ENCODE results near the gene ATP2C2.

The ATP2C2 gene

GRCh38 chr16:84354306-84354705, 14.0 kb upstream of the ATP2C2 start:
- FAIRE-seq, result no peak
- no peak for DNase-seq (ENCODE audit: insufficient read length, low spot score)
- TF ChIP-seq TAF1 (IDR thresholded peaks at IDR 0.05; ENCODE audit: low read depth, low read length), result no peak
- no peak for TF ChIP-seq POLR2AphosphoS5 (IDR thresholded peaks at IDR 0.05; ENCODE audit: low read depth, low read length)
- no peak for TF ChIP-seq POLR2A (IDR thresholded peaks at IDR 0.05; ENCODE audit: low read depth, low read length)

GRCh38 chr16:84355149-84355548, 13.2 kb upstream of the ATP2C2 start:
- DNase-seq (ENCODE audit: insufficient read length, low spot score) (no peak), FAIRE-seq (no peak)
- TF ChIP-seq PAX5 (IDR thresholded peaks at IDR 0.05; ENCODE audit: insufficient read depth, low read length, severe bottlenecking), result no peak
- TF ChIP-seq POLR2A (IDR thresholded peaks at IDR 0.05; ENCODE audit: low read depth, low read length), result no peak
- TF ChIP-seq POU2F2 (IDR thresholded peaks at IDR 0.05; ENCODE audit: low read depth, low read length), result no peak
- TF ChIP-seq TAF1 (IDR thresholded peaks at IDR 0.05; ENCODE audit: low read depth, low read length), result no peak
- no peak for TF ChIP-seq POLR2AphosphoS5 (IDR thresholded peaks at IDR 0.05; ENCODE audit: low read depth, low read length)
- no peak for TF ChIP-seq SPI1 (IDR thresholded peaks at IDR 0.05; ENCODE audit: low read depth, low read length)

- DNase-seq (ENCODE audit: insufficient read length, low spot score) (no peak), FAIRE-seq (no peak)
- no peak for TF ChIP-seq POLR2AphosphoS5 (IDR thresholded peaks at IDR 0.05; ENCODE audit: low read depth, low read length)
These were observed 12.2 kb upstream of the ATP2C2 start for GRCh38 chr16:84356176-84356575.

DNA sequence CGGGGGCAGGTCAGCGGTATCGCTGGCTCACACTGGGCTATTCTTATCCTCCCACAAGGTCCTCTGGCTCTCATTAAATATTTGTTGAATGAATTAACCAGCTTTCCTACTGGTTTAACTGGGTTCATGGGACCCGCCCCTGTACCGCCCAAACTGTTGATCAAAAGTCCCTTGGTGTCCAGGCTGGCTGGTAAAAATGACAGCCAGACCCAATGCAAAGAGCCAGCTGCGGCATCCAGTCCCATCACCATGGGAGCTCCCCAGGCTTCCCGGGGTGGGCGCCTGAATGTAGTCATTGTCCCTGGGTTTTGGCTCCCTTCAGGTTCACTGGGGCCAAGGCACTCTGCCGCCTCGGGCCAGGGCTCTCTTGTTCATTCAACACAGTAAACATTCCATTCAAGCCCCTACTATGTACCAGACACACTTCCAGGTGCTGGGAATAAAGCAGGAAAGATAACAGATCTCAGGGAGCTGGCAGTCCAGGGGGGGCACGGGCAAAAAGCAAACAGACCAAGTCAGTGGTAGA, 11.7 kb upstream of the ATP2C2 start:
- no peak for TF ChIP-seq POLR2AphosphoS5 (IDR thresholded peaks at IDR 0.05; ENCODE audit: low read depth, low read length)
- TF ChIP-seq SPI1 (IDR thresholded peaks at IDR 0.05; ENCODE audit: low read depth, low read length), result no peak
- TF ChIP-seq POU2F2 (IDR thresholded peaks at IDR 0.05; ENCODE audit: low read depth, low read length), result no peak
- no peak for TF ChIP-seq PAX5 (IDR thresholded peaks at IDR 0.05; ENCODE audit: insufficient read depth, low read length, severe bottlenecking)
- TF ChIP-seq POLR2A (IDR thresholded peaks at IDR 0.05; ENCODE audit: low read depth, low read length), result no peak
- TF ChIP-seq TAF1 (IDR thresholded peaks at IDR 0.05; ENCODE audit: low read depth, low read length), result no peak
- DNase-seq (ENCODE audit: insufficient read length, low spot score) (no peak), FAIRE-seq (no peak)

- DNase-seq (ENCODE audit: insufficient read length, low spot score) (no peak), FAIRE-seq (no peak)
- TF ChIP-seq POLR2AphosphoS5 (IDR thresholded peaks at IDR 0.05; ENCODE audit: low read depth, low read length) (no peak), PAX5 (IDR thresholded peaks at IDR 0.05; ENCODE audit: insufficient read depth, low read length, severe bottlenecking) (no peak), POU2F2 (IDR thresholded peaks at IDR 0.05; ENCODE audit: low read depth, low read length) (no peak), POLR2A (IDR thresholded peaks at IDR 0.05; ENCODE audit: low read depth, low read length) (no peak), TAF1 (IDR thresholded peaks at IDR 0.05; ENCODE audit: low read depth, low read length) (no peak), SPI1 (IDR thresholded peaks at IDR 0.05; ENCODE audit: low read depth, low read length) (no peak)
These were observed 11.1 kb upstream of the ATP2C2 start for GRCh38 chr16:84357191-84357651.

DNA sequence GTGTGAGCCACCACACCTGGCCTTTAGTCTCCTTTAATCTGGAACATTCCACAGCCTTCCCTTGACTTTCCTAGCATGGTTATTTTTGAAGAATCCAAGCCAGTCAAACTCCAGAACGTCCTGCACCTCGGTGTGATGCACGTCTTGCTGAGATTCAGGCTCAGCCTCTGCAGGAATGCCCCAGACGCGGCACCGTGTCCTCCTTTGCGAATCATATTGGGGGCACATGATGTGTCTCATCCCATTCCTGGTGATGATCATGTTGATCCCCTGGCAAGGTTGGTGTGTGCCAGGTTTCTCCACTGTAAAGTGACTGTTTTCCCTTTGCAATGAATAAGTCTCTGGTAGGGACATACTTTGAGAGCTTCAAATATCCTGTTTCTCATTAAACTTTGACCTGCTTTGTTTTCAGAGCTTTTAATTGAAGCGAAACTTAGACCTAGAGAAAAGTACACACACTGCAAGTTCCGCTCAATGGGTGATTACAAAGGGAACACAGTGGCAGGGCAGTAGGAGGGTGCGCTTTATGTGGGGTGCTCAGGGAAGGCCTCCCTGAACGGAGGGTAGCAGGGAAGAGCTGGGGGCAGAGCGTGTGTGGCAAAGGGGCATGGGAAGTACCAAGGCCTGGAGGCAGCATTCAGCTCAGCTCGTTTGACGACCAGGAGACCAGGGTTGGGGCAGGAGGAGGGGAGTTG, 9.6 kb upstream of the ATP2C2 start:
- no peak for FAIRE-seq
- DNase-seq (ENCODE audit: insufficient read length, low spot score), result no peak
- TF ChIP-seq POLR2A (IDR thresholded peaks at IDR 0.05; ENCODE audit: low read depth, low read length) (no peak), TAF1 (IDR thresholded peaks at IDR 0.05; ENCODE audit: low read depth, low read length) (no peak), POLR2AphosphoS5 (IDR thresholded peaks at IDR 0.05; ENCODE audit: low read depth, low read length) (no peak), SPI1 (IDR thresholded peaks at IDR 0.05; ENCODE audit: low read depth, low read length) (no peak), PAX5 (IDR thresholded peaks at IDR 0.05; ENCODE audit: insufficient read depth, low read length, severe bottlenecking) (no peak), POU2F2 (IDR thresholded peaks at IDR 0.05; ENCODE audit: low read depth, low read length) (no peak)

DNA sequence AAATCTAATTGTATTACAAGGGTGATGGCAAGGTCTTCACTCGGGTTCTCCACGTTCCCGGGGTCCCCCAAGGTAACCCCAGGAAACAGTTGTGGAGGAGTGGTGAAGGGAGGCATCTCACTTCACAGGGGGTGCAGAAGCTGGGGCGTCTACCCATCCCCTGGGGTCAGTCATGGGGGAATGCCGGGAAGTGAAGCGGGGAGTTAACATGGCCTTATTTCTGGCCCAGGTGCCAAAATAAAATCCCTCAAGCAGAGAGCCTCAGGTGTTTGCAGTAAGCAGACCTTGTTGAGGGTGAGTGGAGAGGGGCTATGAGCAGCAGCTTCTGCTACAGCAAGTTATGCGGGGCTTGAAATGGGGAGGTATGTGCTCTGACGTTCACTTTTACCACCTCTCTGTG, 9.0 kb upstream of the ATP2C2 start:
- FAIRE-seq (no peak), DNase-seq (ENCODE audit: insufficient read length, low spot score) (no peak)
- no peak for TF ChIP-seq POLR2AphosphoS5 (IDR thresholded peaks at IDR 0.05; ENCODE audit: low read depth, low read length)

- no peak for TF ChIP-seq TAF1 (IDR thresholded peaks at IDR 0.05; ENCODE audit: low read depth, low read length)
- no peak for TF ChIP-seq POLR2AphosphoS5 (IDR thresholded peaks at IDR 0.05; ENCODE audit: low read depth, low read length)
- no peak for TF ChIP-seq SPI1 (IDR thresholded peaks at IDR 0.05; ENCODE audit: low read depth, low read length)
- TF ChIP-seq PAX5 (IDR thresholded peaks at IDR 0.05; ENCODE audit: insufficient read depth, low read length, severe bottlenecking), result no peak
- no peak for TF ChIP-seq POU2F2 (IDR thresholded peaks at IDR 0.05; ENCODE audit: low read depth, low read length)
- no peak for TF ChIP-seq POLR2A (IDR thresholded peaks at IDR 0.05; ENCODE audit: low read depth, low read length)
- DNase-seq (ENCODE audit: insufficient read length, low spot score) (no peak), FAIRE-seq (no peak)
These were observed 8.2 kb upstream of the ATP2C2 start for GRCh38 chr16:84360170-84360569.

DNA sequence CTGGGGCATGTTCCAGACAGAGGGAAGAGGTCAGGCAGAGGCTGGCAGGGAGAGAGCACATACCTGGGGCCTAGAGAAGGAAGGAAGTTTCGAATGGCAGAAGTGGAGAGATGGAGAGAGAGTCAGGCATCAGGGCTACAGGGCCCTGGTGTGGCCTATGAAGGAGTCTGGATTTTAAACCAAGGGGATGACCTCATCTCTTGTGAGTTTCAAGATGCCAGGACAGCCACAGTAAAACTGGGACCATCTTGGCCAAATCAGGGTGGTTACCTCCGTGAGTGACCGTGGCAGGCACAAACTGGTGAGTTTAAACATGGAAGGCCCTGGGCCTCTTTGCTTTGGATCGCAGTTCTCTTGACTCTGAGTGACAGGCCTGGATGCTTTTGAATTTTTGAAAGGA, 7.6 kb upstream of the ATP2C2 start:
- DNase-seq (ENCODE audit: insufficient read length, low spot score), result no peak
- TF ChIP-seq POLR2AphosphoS5 (IDR thresholded peaks at IDR 0.05; ENCODE audit: low read depth, low read length) (no peak), POLR2A (IDR thresholded peaks at IDR 0.05; ENCODE audit: low read depth, low read length) (no peak), POU2F2 (IDR thresholded peaks at IDR 0.05; ENCODE audit: low read depth, low read length) (no peak), SPI1 (IDR thresholded peaks at IDR 0.05; ENCODE audit: low read depth, low read length) (no peak), TAF1 (IDR thresholded peaks at IDR 0.05; ENCODE audit: low read depth, low read length) (no peak)
- no peak for FAIRE-seq

GRCh38 chr16:84361546-84361945, 6.8 kb upstream of the ATP2C2 start:
- TF ChIP-seq TAF1 (IDR thresholded peaks at IDR 0.05; ENCODE audit: low read depth, low read length) (no peak), POU2F2 (IDR thresholded peaks at IDR 0.05; ENCODE audit: low read depth, low read length) (no peak), PAX5 (IDR thresholded peaks at IDR 0.05; ENCODE audit: insufficient read depth, low read length, severe bottlenecking) (no peak), POLR2A (IDR thresholded peaks at IDR 0.05; ENCODE audit: low read depth, low read length) (no peak), SPI1 (IDR thresholded peaks at IDR 0.05; ENCODE audit: low read depth, low read length) (no peak), POLR2AphosphoS5 (IDR thresholded peaks at IDR 0.05; ENCODE audit: low read depth, low read length) (no peak)
- FAIRE-seq (no peak), DNase-seq (ENCODE audit: insufficient read length, low spot score) (no peak)
